ACC112 (cell line): ENCODE results near the gene AP1S3.
A peak's percentile ranks its signal among the peaks of the same experiment; 100 is the strongest.

Experiments
- H2AFZ ChIP-seq: fragments of 200-600 bp; sonication (generic); one replicate; pipeline ENCODE4 v1.6.0; 2017; ENCODE audit warnings: antibody characterized with exemption, low read length; ENCODE audit not compliant: unreplicated experiment
- H3K27ac ChIP-seq: fragments of 200-600 bp; sonication (generic); 2 replicates; pipeline ENCODE4 v1.5.1; 2014; ENCODE audit warnings: low read depth, mild to moderate bottlenecking, antibody characterized with exemption, low read length, moderate library complexity
- H3K27me3 ChIP-seq: fragments of 200-600 bp; sonication (generic); 2 replicates; pipeline ENCODE4 v1.6.1; 2014; ENCODE audit warnings: mild to moderate bottlenecking, antibody characterized with exemption, low read length, moderate library complexity, mixed read lengths; ENCODE audit not compliant: insufficient read depth
- H3K36me3 ChIP-seq: fragments of 200-600 bp; sonication (generic); 2 replicates; pipeline ENCODE4 v1.6.1; 2016; ENCODE audit warnings: mild to moderate bottlenecking, antibody characterized with exemption, low read length, moderate library complexity, mixed read lengths; ENCODE audit not compliant: insufficient read depth
- H3K4me1 ChIP-seq: fragments of 200-600 bp; sonication (generic); one replicate; pipeline ENCODE4 v1.6.1; 2016; ENCODE audit warnings: low read length, mixed read lengths; ENCODE audit not compliant: insufficient read depth, unreplicated experiment, control insufficient read depth
- H3K4me3 ChIP-seq: fragments of 200-600 bp; sonication (generic); 2 replicates; pipeline ENCODE4 v1.5.1; 2014; ENCODE audit warnings: mild to moderate bottlenecking, low read depth, low read length
- H3K79me2 ChIP-seq: fragments of 200-600 bp; sonication (generic); one replicate; pipeline ENCODE4 v1.6.0; 2016; ENCODE audit warnings: low read length; ENCODE audit not compliant: control insufficient read depth, unreplicated experiment, insufficient read depth

The AP1S3 gene

GRCh38 chr2:223740679-223741078 lies 96.7 kb downstream of the AP1S3 start:
- Histone ChIP-seq H3K79me2 (no peaks in the 10 kb centered on the region), H3K27me3 (no peaks in the 10 kb centered on the region), H3K4me1 (peaks cover 8% of the 10 kb centered on the region), H3K27ac (no peak overlapping the region), H2AFZ (no peak overlapping the region), H3K36me3 (no peaks in the 10 kb centered on the region), H3K4me3 (no peak overlapping the region)

- no peak overlapping the region for H3K4me3 ChIP-seq
These were observed 100.2 kb downstream of the AP1S3 start for GRCh38 chr2:223737207-223737606.

DNA sequence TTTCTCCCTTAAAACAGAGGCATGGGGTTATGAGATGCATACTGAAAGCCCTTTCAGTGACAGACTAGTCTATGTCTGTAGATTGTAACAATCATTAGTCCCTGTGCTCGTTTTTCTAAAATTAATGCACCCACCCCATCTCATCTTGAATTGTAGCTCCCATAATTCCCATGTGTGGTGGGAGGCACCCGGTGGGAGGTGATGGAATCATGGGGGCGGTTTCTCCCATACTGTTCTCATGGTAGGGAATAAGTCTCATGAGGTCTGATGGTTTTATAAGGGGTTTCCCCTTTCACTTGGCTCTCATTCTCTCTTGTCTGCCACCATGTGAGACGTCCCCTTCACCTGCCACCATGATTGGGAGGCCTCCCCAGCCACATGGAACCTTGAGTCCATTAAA lies 100.9 kb downstream of the AP1S3 start:
- no peaks in the 10 kb centered on the region for H3K27me3 ChIP-seq
- peaks cover 17% of the 10 kb centered on the region for H3K4me1 ChIP-seq
- peak overlapping the region; percentile 70 for H3K27ac ChIP-seq
- H2AFZ ChIP-seq = no peak overlapping the region
- H3K4me3 ChIP-seq = no peak overlapping the region
- H3K36me3 ChIP-seq = no peaks in the 10 kb centered on the region
- H3K79me2 ChIP-seq = no peaks in the 10 kb centered on the region

More at GRCh38 chr2:223737207-223737606, 100.2 kb downstream of the AP1S3 start:
- H3K4me1 ChIP-seq = peaks cover 17% of the 10 kb centered on the region
- no peak overlapping the region for H3K27ac ChIP-seq
- H3K27me3 ChIP-seq = no peaks in the 10 kb centered on the region
- no peaks in the 10 kb centered on the region for H3K36me3 ChIP-seq
- no peak overlapping the region for H2AFZ ChIP-seq
- H3K79me2 ChIP-seq = no peaks in the 10 kb centered on the region

GRCh38 chr2:223735659-223736244 lies 101.6 kb downstream of the AP1S3 start:
- Histone ChIP-seq H3K4me3 (no peak overlapping the region), H3K79me2 (no peaks in the 10 kb centered on the region), H3K27ac (peak overlapping the region; percentile 70), H3K4me1 (peaks cover 17% of the 10 kb centered on the region), H3K36me3 (no peaks in the 10 kb centered on the region), H3K27me3 (no peaks in the 10 kb centered on the region), H2AFZ (peak overlapping the region; percentile 70)

GRCh38 chr2:223735035-223735640 lies 102.2 kb downstream of the AP1S3 start:
- Histone ChIP-seq H3K79me2 (no peaks in the 10 kb centered on the region), H3K4me1 (peaks cover 17% of the 10 kb centered on the region), H3K27me3 (no peaks in the 10 kb centered on the region), H3K36me3 (no peaks in the 10 kb centered on the region), H3K27ac (peak overlapping the region; percentile 70), H3K4me3 (no peak overlapping the region), H2AFZ (peak overlapping the region; percentile 70)

- no peaks in the 10 kb centered on the region for H3K79me2 ChIP-seq
- no peak overlapping the region for H3K27ac ChIP-seq
- peaks cover 17% of the 10 kb centered on the region for H3K4me1 ChIP-seq
- no peak overlapping the region for H3K4me3 ChIP-seq
- H3K36me3 ChIP-seq = no peaks in the 10 kb centered on the region
- no peaks in the 10 kb centered on the region for H3K27me3 ChIP-seq
- no peak overlapping the region for H2AFZ ChIP-seq
These were observed 103.0 kb downstream of the AP1S3 start for GRCh38 chr2:223734346-223734745.

DNA sequence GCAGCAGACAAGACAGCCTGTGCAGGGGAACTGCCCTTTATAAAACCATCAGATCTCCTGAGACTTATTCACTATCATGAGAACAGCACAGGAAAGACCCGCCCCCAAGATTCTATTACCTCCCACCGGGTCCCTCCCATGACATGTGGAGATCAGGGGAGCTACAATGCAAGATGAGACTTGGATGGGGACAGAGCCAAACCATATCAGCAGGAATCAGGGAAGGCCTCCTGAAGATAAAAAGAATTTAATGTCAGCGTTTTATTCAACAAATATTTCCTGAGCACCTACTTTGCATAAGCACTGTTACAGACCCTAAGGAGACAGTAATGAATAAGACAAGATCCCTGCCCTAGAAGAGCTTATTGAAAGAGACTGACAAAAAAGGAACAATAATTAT lies 105.0 kb downstream of the AP1S3 start:
- peaks cover 21% of the 10 kb centered on the region for H3K4me1 ChIP-seq

GRCh38 chr2:223731503-223731902 lies 105.9 kb downstream of the AP1S3 start:
- no peak overlapping the region for H3K27ac ChIP-seq
- no peaks in the 10 kb centered on the region for H3K27me3 ChIP-seq
- H3K4me3 ChIP-seq = no peak overlapping the region
- peaks cover 29% of the 10 kb centered on the region for H3K4me1 ChIP-seq
- H3K79me2 ChIP-seq = no peaks in the 10 kb centered on the region
- H2AFZ ChIP-seq = no peak overlapping the region
- no peaks in the 10 kb centered on the region for H3K36me3 ChIP-seq

More for the DNA sequence above, 105.0 kb downstream of the AP1S3 start:
- Histone ChIP-seq H2AFZ (no peak overlapping the region), H3K79me2 (no peaks in the 10 kb centered on the region), H3K27ac (no peak overlapping the region), H3K4me3 (no peak overlapping the region), H3K36me3 (no peaks in the 10 kb centered on the region), H3K27me3 (no peaks in the 10 kb centered on the region)

- Histone ChIP-seq H3K36me3 (no peaks in the 10 kb centered on the region), H3K79me2 (no peaks in the 10 kb centered on the region), H3K27me3 (no peaks in the 10 kb centered on the region), H3K4me1 (peaks cover 27% of the 10 kb centered on the region), H3K27ac (no peak overlapping the region), H3K4me3 (no peak overlapping the region), H2AFZ (no peak overlapping the region)
These were observed 107.6 kb downstream of the AP1S3 start for GRCh38 chr2:223729781-223730180.

DNA sequence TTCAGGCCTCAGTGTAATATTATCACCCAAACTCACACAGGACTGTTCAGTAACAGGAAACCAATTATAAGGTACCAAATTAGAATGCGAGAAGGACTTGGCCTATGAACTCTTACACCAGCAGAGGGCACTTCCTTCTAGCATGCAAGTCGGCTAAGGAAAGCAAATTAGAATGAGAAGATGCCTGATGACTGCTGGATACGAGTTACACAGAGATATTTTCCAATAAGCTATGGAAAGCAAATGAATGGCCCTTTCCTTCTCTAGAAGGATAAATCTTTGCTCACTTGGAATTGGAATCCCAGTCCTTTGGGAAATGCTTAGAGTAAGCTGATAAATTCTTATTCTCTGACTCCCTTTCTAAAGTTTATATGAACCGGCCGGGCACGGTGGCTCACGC lies 109.8 kb downstream of the AP1S3 start:
- Histone ChIP-seq H3K36me3 (no peaks in the 10 kb centered on the region), H3K4me3 (no peak overlapping the region), H3K27ac (peak overlapping the region; percentile 28), H3K27me3 (no peaks in the 10 kb centered on the region), H3K79me2 (no peaks in the 10 kb centered on the region), H2AFZ (no peak overlapping the region), H3K4me1 (peaks cover 33% of the 10 kb centered on the region)
